ENCODE results near the gene DCST2. TPM values are rescaled to one million over a fixed set of nuclear protein-coding genes. Genes with fewer than 3 reads are reported as not detected.

Gene DCST2
- polyA plus RNA-seq, 3 donors: 2.6 TPM; not detected in 2

DNA sequence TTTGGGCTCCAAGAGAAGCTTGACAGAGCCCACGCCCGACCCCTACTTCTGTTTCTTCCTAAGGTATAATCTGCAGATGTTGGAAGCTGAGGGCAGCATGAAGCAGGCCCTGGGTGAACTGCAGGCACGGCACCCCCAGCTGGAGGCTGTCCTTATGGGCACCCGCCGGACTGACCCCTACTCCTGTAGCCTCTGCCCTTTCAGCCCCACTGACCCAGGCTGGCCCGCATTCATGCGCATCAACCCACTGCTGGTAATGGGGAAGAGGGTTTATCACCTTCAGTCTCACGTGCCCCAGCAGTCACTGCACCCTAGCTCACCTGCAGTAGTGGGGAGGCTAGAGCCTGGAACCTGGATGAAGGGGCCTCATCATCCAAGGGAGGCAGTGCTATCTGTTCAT lies 43.3 kb downstream of the DCST2 start:
- H4K20me1 ChIP-seq (ENCODE audit: insufficient read depth, low read length): peaks cover 29% of the 10 kb centered on the region
- no peak for DNase-seq
- Mint-ChIP-seq H3K27me3 (ENCODE audit: low read depth in 3 of 3) (peaks cover 0 to 2% (median 2%) of the 10 kb centered on the region in 3 donors), H3K36me3 (peaks cover 31 to 49% of the 10 kb centered on the region in 2 donors), H3K27ac (no peak overlapping the region), H3K4me1 (peaks cover 37% of the 10 kb centered on the region), H3K9me3 (peaks cover 0 to 2% (median 0%) of the 10 kb centered on the region in 7 donors), H3K4me3 (no peak overlapping the region)
- H3K36me3 ChIP-seq (replicated peaks in 1 of 2; ENCODE audit: control insufficient read depth in 1 of 2, insufficient read depth in 2 of 2, low read length in 2 of 2): peaks cover 30 to 38% of the 10 kb centered on the region in 2 donors
- H3K4me1 ChIP-seq (ENCODE audit: control insufficient read depth in 1 of 2, insufficient read depth in 2 of 2, low read length in 2 of 2): peaks cover 10 to 12% of the 10 kb centered on the region in 2 donors
- H3K27me3 ChIP-seq (ENCODE audit: control insufficient read depth in 2 of 2, insufficient read depth in 2 of 2, low read length in 2 of 2): no peaks in the 10 kb centered on the region
- H3K4me2 ChIP-seq (replicated peaks; ENCODE audit: extremely low read depth, low read length, poor library complexity, severe bottlenecking): no peak overlapping the region
- TF ChIP-seq, protein P1, sequence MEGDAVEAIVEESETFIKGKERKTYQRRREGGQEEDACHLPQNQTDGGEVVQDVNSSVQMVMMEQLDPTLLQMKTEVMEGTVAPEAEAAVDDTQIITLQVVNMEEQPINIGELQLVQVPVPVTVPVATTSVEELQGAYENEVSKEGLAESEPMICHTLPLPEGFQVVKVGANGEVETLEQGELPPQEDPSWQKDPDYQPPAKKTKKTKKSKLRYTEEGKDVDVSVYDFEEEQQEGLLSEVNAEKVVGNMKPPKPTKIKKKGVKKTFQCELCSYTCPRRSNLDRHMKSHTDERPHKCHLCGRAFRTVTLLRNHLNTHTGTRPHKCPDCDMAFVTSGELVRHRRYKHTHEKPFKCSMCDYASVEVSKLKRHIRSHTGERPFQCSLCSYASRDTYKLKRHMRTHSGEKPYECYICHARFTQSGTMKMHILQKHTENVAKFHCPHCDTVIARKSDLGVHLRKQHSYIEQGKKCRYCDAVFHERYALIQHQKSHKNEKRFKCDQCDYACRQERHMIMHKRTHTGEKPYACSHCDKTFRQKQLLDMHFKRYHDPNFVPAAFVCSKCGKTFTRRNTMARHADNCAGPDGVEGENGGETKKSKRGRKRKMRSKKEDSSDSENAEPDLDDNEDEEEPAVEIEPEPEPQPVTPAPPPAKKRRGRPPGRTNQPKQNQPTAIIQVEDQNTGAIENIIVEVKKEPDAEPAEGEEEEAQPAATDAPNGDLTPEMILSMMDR (IDR thresholded peaks at IDR 0.05): no peak
- no peaks in the 10 kb centered on the region for H3K9me3 ChIP-seq (replicated peaks in 1 of 2; ENCODE audit: control insufficient read depth in 1 of 2, insufficient read depth in 1 of 2, low read length in 2 of 2)
- H3K27ac ChIP-seq (ENCODE audit: low read depth in 1 of 2, low read length in 2 of 2): no peak overlapping the region
- H3K79me2 ChIP-seq (ENCODE audit: insufficient read depth, low read length): peaks cover 34% of the 10 kb centered on the region
- H3K9ac ChIP-seq (ENCODE audit: insufficient read depth, low read length, poor library complexity, severe bottlenecking): no peak overlapping the region
- H2AFZ ChIP-seq (ENCODE audit: insufficient read depth, low read depth, low read length, poor library complexity, severe bottlenecking): no peak overlapping the region
- intact Hi-C loops (cut with micrococcal nuclease): no loop called here
- H3K4me3 ChIP-seq (replicated peaks in 1 of 3; ENCODE audit: low read depth in 2 of 3, low read length in 3 of 3): no peak overlapping the region
- WGBS (ENCODE audit: insufficient coverage): no CpG with 5 or more reads among the region's 8 CpGs

DNA sequence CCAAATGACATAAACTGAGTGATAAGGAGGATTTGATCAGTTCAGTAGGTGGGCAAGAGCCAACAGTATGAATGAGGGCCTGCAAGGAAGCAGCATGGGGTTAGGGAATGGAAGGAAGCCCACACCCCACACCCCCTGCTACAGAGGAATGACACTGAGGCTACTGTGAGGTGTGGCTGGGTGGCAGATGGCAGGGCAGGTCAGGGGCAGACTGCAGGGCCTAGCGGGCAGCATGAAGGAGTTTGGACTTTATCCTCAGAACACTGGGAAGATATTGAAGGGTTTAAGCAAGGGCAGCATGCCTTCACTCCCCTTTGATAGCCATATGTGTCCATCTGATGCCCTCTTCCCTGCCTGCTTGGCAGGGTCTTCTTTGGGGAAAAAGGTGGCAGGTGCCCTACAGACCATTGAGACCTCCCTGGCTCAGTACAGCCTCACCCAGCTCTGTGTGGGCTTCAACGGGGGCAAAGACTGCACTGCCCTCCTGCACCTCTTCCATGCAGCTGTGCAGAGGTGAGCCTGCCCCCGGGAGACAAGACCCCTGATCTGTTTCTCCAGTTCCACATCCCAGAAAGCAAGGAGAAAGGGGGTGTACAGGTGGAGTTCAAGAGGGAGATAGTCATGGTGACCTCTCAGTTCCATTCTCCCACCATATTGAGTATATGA lies 44.3 kb downstream of the DCST2 start:
- peaks cover 30 to 38% of the 10 kb centered on the region in 2 donors for H3K36me3 ChIP-seq (replicated peaks in 1 of 2; ENCODE audit: control insufficient read depth in 1 of 2, insufficient read depth in 2 of 2, low read length in 2 of 2)
- peaks cover 3 to 10% of the 10 kb centered on the region in 2 donors for H3K4me1 ChIP-seq (ENCODE audit: control insufficient read depth in 1 of 2, insufficient read depth in 2 of 2, low read length in 2 of 2)
- Mint-ChIP-seq H3K4me3 (no peak overlapping the region), H3K27me3 (ENCODE audit: low read depth in 3 of 3) (peaks cover 0 to 2% (median 0%) of the 10 kb centered on the region in 3 donors), H3K27ac (peak overlapping the region in 1 of 7 donors; percentile 70), H3K4me1 (peaks cover 28% of the 10 kb centered on the region), H3K9me3 (peaks cover 0 to 2% (median 0%) of the 10 kb centered on the region in 7 donors), H3K36me3 (peaks cover 31 to 49% of the 10 kb centered on the region in 2 donors)
- no peak overlapping the region for H3K4me2 ChIP-seq (replicated peaks; ENCODE audit: extremely low read depth, low read length, poor library complexity, severe bottlenecking)
- H3K4me3 ChIP-seq (replicated peaks in 1 of 3; ENCODE audit: low read depth in 2 of 3, low read length in 3 of 3): no peak overlapping the region
- DNase-seq: no peak
- no peak overlapping the region for H2AFZ ChIP-seq (ENCODE audit: insufficient read depth, low read depth, low read length, poor library complexity, severe bottlenecking)
- no peaks in the 10 kb centered on the region for H3K27me3 ChIP-seq (ENCODE audit: control insufficient read depth in 2 of 2, insufficient read depth in 2 of 2, low read length in 2 of 2)
- peak overlapping the region in 1 of 2 donors; percentile 23 for H3K27ac ChIP-seq (ENCODE audit: low read depth in 1 of 2, low read length in 2 of 2)
- no peak overlapping the region for H3K9ac ChIP-seq (ENCODE audit: insufficient read depth, low read length, poor library complexity, severe bottlenecking)
- H3K9me3 ChIP-seq (replicated peaks in 1 of 2; ENCODE audit: control insufficient read depth in 1 of 2, insufficient read depth in 1 of 2, low read length in 2 of 2): no peaks in the 10 kb centered on the region
- intact Hi-C loops (cut with micrococcal nuclease): no loop called here
- 80% methylated on average over 1 of the region's 3 CpGs for WGBS (ENCODE audit: insufficient coverage)
- H4K20me1 ChIP-seq (ENCODE audit: insufficient read depth, low read length): peaks cover 29% of the 10 kb centered on the region
- peaks cover 44% of the 10 kb centered on the region for H3K79me2 ChIP-seq (ENCODE audit: insufficient read depth, low read length)
- TF ChIP-seq, protein P1 (IDR thresholded peaks at IDR 0.05): no peak
